HG02759 (cell line): ENCODE results near the gene PUDP.
A peak's percentile ranks its signal among the peaks of the same experiment; 100 is the strongest.
"Not testable (repeated sequence)": the region's sequence is repeated elsewhere in the genome, so short reads cannot be mapped to it uniquely, and the experiment has no call there.

Experiments used
- ATAC-seq: cut with Tn5 transposase; IDR thresholded peaks from one replicate; pipeline ENCODE4 v1.9.1; 2021; ENCODE audit warnings: mild to moderate bottlenecking, moderate library complexity; ENCODE audit not compliant: unreplicated experiment

Gene PUDP

DNA sequence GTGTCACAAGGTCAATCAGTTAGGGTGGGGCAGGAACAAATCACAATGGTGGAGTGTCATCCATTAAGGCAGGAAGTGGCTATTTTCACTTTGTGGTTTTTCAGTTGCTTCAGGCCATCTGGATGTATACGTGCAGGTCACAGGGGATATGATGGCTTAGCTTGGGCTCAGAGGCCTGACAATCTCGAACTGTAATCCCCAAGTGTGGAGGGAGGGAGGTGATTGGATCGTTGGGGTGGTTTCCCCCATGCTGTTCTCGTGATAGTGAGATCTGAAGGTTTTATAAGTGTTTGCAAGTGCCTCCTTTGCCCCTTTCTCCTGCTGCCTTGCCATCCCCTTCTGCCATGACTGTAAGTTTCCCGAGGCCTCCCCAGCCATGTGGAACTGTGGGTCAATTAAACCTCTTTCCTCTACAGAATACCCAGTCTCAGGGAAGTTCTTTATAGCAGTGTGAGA lies 37.1 kb downstream of the PUDP start:
- ATAC-seq, result peak; percentile 57

DNA sequence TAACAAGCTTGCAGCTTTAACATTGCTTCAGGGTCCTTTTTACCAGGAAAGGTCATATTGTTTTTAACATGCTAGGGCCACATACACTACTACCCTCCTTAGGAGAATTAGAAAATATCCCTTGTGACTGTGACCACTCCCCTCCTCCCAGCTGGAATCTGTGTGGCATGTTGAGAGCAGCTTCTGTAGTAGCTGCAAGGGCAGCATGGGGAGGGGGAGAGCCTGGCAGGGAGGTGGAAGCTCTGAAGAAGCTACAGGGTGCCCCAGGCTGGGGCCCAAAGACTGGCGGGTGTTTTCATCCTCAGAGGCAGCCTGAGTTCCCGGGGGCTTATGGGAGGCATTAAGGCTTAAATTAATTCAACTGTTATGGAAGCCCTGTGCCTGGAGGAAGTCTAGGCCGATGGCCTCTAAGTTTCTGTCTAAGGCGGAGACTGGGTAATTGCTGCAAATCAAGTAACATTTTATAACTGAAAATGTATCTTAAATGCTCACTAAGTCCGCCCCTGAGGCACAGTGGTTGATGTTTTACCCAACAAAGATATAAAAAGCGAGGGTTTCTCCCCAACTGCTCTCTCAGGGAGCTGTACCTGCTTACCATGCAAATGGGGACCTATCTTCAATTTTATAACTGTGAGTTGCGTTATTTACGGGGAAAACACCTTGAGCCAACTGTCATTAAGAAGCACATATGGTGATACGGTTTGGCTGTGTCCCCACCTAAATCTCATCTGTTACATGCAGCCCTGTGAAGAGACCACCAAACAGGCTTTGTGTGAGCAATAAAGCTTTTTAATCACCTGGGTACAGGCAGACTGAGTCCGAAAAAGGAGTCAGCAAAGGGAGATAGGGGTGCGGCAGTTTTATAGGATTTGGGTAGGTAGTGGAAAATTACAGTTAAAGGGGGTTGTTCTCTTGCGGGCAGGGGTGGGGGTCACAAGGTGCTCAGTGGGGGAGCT lies 37.8 kb downstream of the PUDP start:
- peak; percentile 64 for ATAC-seq

DNA sequence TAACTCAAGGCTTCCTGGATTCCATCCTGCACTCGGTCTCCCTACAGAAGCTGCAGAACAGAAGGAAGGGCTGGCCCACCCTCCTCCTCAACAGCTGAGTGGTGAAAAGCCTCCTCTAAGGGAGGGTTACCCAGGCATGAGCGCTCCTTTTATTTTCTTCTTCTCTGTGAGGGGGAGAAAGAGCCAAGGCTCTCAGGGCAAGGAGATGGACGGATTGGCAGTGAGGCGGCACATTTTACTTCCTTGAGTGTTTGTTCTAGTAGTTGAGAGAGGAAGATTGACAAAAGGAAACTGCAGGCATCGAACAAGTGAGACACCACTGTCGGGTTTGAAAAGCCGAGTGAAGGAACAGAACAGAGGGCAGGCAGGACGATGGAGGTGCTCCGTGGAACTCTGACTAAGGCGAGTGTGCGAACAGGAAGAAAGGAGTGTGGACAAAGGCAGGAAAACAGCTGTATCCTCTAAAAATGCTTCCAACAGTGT lies 38.9 kb downstream of the PUDP start:
- ATAC-seq, result no peak

DNA sequence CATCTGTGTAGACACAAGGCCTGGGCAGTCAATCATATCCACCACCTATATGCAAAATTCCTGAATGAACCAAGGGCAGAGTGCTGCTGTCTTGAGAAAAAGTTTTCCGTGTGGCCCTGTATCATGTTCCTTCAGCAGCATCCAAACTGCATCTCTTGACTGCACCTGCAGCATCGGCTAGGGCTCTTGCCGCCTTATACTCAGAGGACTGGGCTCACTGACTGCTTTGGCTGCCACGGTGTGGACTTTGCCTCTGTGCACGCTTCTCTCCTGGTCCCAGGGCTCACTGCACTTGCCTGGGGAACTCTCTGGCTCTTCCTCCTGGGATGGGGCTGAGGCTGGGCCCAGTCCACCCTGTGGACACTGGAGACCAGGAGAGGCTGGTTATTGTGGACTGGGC lies 39.9 kb downstream of the PUDP start:
- no peak for ATAC-seq

DNA sequence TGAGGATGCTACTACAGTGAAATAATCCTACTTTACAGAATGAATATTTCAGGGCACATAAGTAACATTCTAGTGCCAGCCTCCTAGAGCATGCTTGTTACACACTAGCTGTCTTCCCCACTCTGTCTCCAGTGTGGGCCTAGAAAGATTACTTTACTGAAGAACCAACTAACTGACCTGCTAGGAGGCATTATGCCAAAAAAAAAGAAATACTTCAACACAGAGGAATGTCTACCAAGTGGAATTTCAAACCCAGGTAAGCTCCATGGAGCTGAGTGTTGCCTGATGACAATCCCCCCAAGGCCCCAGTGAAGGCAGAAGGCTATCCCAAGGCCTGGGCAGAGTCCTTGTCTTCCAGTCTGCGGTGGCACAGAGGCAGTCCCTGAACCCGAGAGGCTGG lies 41.3 kb downstream of the PUDP start:
- ATAC-seq, result no peak

DNA sequence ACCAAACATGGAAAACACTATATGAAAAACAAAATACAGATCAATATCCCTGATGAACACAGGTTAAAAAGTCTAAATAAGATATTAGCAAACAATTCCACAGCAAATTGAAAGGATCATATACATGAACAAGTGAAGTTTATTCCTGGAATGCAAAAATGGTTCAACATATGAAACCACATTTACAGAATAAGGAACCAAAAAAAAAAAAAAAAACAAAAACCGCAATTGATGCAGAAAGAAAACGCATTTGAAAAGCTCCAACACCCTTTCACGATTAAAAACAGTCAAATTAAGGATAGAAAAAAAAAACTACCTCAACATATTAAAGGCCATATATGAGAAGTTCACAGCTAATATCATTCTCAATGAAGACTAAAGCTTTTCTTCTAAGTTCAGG lies 45.8 kb downstream of the PUDP start:
- no peak for ATAC-seq

DNA sequence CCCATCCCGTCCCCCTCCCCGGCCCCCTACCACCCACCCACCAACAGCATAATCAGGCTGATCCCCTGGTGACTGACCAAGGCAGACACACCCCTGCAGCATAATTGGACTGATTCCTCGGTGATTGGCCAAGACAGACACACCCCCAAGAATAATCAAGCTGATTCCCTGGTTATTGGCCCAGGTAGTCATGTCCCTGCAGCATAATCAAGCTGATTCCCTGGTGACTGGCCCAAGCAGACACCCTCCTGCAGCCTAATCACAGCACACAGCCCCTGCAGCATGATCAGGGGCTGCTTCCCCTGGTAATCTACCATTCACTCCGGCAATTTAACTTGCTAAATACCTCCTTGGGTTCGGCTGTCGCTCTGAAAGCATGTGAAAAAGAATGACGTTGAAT lies 47.9 kb downstream of the PUDP start:
- ATAC-seq, result no peak

DNA sequence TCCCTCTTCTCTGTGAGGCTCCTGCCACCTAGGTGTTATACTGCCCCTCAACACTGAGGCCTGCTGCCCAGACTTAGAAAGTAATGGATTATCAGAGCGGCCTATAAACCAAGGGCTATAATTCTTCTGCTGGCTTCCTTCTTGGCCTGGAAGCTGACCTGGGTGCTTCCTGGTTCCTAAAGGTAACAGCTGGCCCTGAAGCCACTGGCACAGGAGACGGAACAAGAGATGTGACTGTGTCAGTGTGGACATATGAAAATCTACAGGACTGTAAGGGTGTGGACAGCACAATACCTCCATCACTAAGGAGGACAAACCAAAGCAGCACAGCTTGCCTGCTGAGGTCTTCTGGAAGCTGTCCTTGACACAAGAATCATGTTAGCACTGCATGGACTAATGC lies 52.3 kb downstream of the PUDP start:
- ATAC-seq, result not testable (repeated sequence)

DNA sequence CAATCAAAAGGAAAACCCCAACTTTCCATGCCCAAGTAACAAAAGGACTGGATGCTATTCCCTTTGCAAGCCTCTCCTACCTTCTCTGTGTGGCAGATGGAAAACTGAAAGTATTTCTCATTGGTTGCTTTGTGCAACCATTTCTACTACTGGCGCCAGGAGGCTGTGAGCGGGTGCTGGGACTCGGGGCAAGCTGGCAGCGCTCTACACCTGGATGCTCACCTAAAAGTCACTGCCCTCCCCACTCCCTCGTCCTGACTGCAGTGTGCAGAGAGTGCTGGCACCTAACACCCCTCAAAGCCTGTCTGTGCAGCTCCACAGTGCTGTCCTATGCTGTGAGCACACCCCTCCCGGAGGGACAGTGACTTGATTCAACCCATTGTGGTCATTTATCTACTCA lies 54.6 kb downstream of the PUDP start:
- no peak for ATAC-seq

DNA sequence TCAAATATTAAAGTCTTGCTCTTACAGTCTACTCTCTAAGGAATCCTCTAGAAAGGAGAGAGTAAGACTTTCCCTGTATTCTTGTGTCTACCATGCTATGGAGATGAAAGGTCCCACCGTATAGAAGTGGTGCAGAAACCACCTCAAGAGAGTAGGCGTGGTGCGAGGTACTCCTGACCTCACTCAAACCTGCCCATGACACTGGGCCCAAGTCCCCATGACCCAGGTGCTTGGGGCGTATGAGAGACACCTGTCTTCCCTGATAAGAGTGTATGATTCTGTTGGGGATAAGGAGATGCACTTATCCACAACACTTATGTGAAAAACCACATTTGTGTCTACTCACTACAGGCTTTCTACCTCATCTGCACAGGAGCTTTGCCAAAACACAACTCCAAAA lies 55.4 kb downstream of the PUDP start:
- ATAC-seq, result no peak

DNA sequence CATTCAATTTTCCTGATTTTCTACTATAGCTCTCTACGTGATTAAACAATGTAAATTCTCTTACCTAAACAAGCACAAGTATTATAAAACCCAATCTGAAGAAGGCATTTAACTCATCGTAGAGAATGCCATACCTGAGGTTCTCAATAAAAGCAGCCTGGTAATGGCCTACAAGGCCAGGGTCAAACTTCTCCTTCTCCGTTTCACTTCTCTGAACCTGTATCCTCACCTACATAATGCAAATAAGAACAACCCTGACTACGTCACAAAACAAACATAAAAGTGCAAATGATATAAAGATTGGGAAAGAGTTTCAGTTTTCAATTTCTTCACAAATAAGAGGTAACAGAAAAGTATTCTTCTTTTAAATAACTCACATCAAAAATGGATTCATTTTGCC lies 56.0 kb downstream of the PUDP start:
- ATAC-seq, result no peak

DNA sequence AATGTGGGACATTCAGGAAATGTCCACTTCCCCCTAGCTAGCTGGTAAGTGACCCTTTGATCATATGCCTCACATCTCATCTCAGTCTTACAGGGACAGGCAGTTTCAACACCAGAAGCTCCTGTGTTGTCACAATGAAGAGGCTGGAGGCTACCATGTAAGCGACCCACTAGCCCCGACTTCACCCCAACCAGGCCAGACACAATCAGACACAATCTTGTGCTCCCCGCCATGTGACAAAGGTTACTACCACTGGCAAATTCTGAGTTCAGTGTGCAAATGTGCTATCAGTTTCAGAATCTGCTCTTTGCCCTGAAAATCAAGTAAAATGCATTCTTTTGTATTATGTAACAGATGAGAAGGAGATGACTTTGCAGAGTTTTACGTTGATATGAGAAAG lies 57.3 kb downstream of the PUDP start:
- no peak for ATAC-seq

DNA sequence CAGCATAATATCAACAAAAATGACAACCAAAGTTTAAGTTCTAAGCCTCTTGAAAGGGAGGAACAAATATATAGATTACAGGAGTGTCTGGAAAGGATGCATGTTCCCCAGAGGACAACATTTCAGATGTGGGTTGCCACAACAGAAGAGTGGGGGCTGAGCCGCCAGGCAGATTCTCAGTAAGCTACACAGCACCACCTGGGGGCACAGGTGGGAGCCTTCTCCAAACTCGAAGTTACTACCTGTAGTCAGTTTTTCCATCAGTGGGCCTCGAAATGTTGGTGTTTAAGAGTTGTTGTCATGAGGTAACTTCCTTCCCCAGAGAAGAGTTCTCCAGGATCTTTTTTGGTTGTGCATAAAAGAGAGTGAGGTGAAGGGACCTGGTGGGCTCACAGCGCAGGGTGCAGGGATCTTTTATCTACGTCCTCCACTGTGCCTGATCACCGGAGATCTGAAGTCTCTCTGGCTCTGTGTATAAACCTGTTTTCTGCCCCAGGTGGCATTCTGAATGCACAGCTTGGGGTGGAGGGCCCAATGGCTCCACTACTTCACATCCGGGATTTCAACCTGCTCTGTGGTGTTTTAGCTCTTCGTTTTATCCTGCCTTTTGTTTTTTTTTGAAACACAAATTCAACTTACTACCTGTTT lies 58.9 kb downstream of the PUDP start:
- ATAC-seq, result peak; percentile 44

DNA sequence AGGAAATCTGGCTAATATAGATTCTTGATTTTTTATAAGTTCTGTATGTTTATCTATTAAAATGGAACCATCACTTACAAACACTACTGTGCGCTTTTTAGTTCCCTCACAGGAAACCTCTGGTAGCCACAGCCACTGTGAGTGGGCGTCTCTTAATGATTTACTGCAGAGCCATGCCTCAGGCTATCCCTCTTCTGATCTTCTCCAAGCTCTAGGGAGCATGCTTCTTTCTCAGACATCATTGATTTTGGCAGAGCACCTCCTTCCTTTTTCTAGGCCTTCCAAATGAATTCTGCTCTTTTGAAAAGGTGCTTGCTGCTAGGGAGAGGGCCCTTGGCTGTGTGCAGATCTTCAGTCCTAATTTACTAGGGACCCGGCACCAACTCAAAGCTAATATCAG lies 61.6 kb downstream of the PUDP start:
- ATAC-seq, result no peak

DNA sequence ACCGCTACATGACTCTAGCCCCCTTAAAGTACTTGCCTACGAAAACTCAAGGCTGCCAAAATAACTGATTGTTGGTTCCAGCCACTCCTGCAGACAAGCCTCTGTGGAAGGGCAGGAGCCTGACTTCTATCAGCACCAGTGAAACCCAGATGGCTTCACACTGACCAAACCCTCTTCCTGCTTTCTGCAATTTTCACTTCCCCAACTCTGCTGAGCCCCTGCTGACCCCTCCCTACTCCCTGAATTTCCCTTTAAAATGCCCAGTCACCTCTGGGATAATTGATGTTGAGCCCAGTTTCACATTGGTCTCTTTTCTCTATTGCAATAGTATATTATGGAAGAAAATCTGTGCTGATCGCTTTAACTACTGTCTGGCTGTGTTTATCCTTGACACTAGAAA lies 62.1 kb downstream of the PUDP start:
- ATAC-seq, result no peak

DNA sequence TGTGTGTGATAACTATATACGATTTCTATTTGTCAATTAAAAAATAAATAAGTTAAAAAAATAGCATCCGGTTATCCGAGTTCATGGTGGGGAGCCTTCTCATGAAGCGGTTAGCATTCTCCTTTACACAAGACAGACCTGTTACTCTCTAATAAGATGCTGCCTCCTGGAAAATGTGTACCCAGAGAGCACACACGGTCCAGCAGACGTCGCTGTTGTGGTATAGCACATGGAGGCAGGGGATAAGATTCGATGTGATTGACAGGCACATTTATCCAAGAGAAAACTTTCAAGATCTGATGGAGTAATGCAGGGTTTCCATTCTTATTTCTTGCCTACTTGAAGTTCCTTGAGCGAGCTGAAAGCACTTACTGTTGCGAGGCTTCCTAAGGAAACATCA lies 63.1 kb downstream of the PUDP start:
- no peak for ATAC-seq

DNA sequence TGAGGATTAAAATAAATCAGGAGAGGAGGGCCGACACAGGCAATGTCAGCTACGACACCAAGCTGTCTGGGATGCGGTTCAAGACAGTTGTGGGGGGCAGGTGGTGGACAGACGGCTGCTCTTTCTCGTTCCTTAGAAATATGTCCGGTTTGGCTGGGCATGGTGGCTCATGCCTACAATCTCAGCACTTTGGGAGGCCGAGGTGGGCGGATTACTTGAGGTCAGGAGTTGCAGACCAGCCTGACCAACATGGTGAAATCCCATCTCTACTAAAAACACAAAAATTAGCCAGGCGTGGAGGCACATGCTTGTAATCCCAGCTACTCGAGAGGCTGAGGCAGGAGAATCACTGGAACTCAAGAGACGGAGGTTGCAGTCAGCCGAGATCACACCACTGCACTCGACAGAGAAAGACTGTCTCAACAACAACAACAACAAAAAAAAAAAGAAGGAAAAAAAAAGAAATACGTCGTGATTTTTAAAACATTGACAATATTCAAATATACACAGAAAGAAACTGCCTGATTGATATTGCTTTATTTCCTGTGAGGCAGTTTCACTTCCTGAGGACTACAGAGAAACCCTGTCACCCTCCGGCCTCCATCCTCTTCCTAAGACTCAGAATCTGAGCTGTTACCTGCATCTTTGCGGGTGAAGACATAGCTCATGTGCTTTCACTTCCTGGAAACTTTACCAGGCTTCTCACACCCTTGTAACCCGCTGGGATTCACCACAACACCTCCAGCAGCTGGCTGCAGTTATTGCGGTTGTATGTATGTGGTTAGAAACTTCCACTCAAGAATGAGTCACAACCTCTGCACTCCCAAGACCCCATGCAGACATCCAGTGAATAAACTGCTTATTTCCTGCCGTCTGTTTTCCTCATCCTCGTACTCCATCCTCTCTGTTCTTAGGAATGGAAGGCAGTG lies 64.2 kb downstream of the PUDP start:
- ATAC-seq, result peak; percentile 81

DNA sequence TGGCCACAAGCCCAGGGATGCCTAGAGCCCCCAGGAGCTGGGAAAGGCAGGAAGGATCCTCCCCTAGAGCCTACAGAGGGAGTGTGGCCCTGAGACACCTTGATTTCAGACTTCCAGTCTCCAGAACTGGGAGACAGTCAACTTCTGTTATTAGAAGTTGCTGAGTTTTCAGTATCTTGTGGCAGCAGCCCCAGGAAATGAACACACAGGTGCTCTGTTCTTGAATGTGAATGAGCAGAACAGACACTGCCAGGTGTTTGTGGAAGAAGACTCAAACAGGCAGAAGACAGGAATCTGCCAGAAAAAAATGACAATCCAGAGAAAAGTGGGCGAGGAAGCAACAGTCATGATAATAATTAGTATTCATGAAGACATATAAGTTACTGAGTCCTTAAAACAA lies 64.9 kb downstream of the PUDP start:
- ATAC-seq, result no peak

DNA sequence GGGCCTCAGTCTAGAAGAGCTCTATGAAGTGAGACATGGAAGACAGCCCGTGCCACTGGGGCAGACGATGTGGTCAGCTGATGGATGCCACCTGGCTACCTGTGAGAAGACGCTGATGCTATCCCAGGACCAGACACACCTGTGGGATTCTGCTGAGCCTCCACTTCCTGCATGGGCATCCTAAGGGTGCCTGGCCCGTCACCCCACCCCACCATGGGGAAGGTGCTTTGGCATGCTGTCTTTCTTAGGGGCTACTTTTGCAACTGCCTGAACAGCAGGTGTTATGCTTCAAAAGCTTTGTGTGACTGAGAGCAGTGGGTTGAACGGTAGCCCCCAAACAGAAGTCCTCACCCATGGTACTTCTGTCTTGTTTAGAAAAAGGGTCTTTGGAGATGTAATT lies 65.4 kb downstream of the PUDP start:
- no peak for ATAC-seq

DNA sequence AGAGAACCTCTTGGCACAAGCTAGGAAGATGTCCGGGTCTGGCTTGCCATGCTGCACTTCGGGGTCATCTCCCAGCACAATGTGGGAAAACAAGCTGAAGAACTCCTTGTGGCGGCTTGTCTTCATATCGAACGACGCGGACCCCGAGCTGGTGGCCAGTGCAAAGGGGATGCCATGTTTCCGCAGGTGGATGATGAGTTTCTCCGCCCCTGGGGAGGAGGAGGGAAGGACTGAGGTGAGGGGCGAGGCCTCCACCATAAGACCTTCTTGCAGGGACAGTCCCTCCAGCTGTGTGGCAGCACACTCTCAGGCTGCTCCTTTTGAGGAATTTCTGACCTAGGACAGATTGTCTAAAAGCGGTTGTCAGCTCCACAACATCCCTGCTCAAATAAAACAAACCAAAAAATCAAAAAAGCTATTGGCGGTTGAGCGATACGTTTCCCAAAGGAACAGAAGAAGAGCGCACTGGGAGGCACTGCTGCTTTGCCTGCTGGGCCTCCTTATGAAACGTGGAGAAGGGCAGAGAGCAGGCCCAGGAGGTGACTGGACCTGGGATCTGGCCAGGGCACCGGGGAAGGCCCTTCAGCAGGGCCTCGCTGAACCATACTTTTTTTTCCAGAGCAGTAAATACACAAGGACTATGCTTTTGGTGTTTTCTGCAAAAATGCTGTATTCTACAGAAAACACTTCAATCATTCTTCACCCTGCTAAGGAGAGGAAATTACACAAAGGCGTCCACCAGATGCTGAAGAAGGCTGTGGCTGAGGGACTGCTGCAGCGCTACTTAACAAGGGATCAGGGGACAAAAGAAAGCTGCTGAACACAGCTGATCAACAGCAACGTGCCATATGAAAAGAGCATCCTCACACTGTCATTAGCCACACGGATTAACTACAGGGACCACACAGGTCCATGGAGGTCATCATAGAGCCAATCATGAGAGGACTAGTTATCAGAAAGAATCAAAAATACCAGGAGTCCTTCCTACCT lies 70.4 kb downstream of the PUDP start:
- no peak for ATAC-seq
